Measurements from ENCODE around the gene FRMD8.
A peak's percentile ranks its signal among the peaks of the same experiment; 100 is the strongest.
"Not testable (repeated sequence)": the region's sequence is repeated elsewhere in the genome, so short reads cannot be mapped to it uniquely, and the experiment has no call there.

Gene FRMD8

GRCh38 chr11:65437436-65438227, 51.2 kb downstream of the FRMD8 start:
- no peak for DNase-seq

- no peak for DNase-seq
Measured at GRCh38 chr11:65438257-65439151, 52.1 kb downstream of the FRMD8 start.

- DNase-seq, result no peak
Measured at GRCh38 chr11:65439331-65440181, 53.1 kb downstream of the FRMD8 start.

- DNase-seq, result no peak
Measured at GRCh38 chr11:65440831-65441499, 54.5 kb downstream of the FRMD8 start.

GRCh38 chr11:65442842-65443331, 56.5 kb downstream of the FRMD8 start:
- DNase-seq, result no peak

- DNase-seq, result no peak
Measured at GRCh38 chr11:65444314-65445051, 58.0 kb downstream of the FRMD8 start.

GRCh38 chr11:65445101-65445603, 58.7 kb downstream of the FRMD8 start:
- no peak for DNase-seq

- no peak for DNase-seq
Measured at GRCh38 chr11:65445604-65446445, 59.4 kb downstream of the FRMD8 start.

- no peak for DNase-seq
Measured at GRCh38 chr11:65446446-65447277, 60.2 kb downstream of the FRMD8 start.

GRCh38 chr11:65448074-65448417, 61.6 kb downstream of the FRMD8 start:
- no peak for DNase-seq

GRCh38 chr11:65448418-65449105, 62.1 kb downstream of the FRMD8 start:
- no peak for DNase-seq

GRCh38 chr11:65451301-65451700, 64.9 kb downstream of the FRMD8 start:
- not testable (repeated sequence) for DNase-seq

GRCh38 chr11:65452259-65452658, 65.8 kb downstream of the FRMD8 start:
- DNase-seq, result not testable (repeated sequence)

- DNase-seq, result peak; percentile 68
Measured at GRCh38 chr11:65452806-65453490, 66.5 kb downstream of the FRMD8 start.

GRCh38 chr11:65454311-65454695, 67.9 kb downstream of the FRMD8 start:
- no peak for DNase-seq

- DNase-seq, result peak; percentile 93
Measured at GRCh38 chr11:65454696-65455456, 68.4 kb downstream of the FRMD8 start.

GRCh38 chr11:65456418-65456817, 70.0 kb downstream of the FRMD8 start:
- no peak for DNase-seq
